HG02943 (cell line): ENCODE data around the gene FBL.
"Not testable (repeated sequence)": the region's sequence is repeated elsewhere in the genome, so short reads cannot be mapped to it uniquely, and the experiment has no call there.

Experiments
- ATAC-seq: cut with Tn5 transposase; IDR thresholded peaks from one replicate; pipeline ENCODE4 v1.9.1; 2021; ENCODE audit warnings: mild to moderate bottlenecking, low read depth, moderate library complexity; ENCODE audit not compliant: unreplicated experiment

The FBL gene

DNA sequence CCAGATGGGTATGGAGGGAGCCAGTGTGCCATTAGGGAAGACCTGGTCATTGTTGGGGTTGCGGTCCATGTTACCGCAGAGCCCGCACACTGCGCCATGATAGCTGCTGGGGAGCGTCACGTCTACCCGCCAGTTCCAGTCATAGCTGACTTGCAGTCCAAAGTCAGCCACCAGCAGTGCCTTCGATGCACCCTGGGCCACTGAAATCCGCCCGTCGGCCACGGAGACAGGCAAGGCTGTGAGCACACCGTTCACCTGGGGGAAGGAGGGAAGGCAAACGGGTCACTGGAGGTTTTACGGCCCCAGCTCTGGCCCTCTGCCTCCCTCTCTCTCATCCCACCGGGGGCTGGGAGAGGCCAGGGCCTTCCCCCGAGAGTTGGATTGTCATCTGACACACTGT lies 31.8 kb upstream of the FBL start:
- not testable (repeated sequence) for ATAC-seq

DNA sequence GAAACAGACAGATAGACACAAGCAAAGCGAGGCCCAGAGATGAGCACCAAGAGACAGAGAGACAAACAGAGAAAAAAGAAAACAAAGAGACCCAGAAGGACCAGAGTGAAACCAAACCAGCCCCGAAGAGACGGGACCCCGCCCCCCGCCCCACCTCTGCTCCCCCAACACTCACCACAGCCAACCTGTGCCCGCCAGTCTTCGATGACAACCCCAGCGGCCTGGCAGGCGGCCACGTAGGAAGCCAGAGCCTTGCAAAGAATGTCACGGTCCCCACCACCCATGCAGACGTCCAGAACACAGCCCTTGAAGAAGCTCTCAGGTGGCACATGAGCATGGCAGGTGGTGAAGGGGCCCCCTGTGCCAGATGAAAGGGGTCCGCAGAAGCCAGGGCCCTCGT lies 31.3 kb upstream of the FBL start:
- not testable (repeated sequence) for ATAC-seq

DNA sequence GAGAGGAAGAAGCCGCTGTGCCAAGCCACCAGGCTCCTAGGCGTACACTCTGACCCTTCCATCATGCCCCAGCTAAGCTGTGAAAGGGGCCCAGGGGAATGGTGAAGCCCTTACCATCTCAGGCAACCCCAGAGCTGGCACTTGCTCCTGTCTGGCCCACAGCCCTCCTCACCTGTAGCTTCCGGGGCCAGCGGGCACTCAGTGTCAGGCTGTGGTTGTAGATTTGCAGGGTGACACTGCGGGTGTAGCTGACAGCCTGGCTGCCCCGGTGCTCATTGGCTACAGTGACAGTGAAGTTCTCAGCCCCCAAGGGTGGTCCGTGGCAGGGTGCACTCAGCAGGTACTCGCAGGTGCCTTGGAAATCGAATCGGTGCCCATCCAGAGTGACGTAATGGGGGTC lies 30.3 kb upstream of the FBL start:
- ATAC-seq = not testable (repeated sequence)

DNA sequence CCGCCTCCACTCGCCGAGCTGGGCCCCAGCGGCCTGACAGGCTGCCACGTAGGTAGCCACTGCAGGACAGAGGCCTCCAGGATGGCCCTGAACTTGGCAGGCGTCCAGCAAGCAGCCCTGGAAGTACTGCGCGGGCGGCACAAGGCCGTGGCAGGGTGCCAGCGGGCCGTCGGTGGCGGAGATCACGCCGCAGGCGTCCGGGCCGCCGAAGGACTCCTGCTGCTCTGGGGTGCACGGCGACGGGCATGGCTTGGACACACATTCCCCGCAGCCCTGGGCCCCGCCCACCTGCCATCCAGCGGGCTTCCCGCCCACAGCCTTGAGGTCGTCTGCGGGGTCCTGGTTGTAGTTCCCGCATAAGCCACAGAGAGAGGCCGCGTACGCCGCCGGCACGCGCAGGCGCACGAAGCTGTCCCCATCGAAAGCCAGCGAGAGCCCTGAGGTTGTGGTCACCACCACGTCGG lies 29.3 kb upstream of the FBL start:
- not testable (repeated sequence) for ATAC-seq

DNA sequence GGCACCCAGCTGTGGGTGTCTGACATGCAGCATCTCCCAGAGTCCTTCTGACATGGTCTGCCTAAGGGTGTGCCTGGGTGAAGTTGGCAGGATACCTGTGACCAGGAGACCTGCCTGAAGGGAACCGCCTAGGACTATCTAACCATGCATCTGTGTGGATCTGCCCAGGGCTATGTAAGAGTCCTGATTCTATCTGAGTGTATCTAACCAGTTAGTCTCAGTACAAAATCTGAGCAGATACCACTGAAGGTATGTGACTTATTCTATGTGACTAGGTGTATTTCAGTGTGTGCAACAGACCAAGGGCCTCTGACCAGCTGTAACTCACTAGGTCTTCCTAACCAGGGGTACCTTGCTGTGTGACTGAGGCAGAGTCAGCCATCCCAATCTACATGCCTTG lies 28.2 kb upstream of the FBL start:
- ATAC-seq = no peak

DNA sequence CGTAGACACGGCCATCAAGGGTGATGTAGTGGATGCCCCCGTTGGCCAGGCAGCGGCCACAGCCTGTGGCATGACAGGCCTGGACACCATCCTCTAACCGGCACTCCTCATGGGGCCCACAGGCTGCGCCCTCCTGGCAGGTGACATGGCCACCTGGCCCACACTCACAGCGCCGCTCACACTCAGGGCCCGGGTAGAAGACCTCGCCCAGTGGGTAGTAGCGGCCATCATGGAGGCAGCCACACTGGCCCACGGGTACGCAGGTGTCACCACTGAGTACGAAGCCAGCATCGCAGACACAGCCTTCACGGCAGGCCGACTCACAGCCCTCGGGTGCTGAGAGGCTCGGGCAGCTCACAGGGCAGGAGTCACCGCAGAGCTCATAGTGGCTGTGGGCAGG lies 27.2 kb upstream of the FBL start:
- ATAC-seq = no peak

DNA sequence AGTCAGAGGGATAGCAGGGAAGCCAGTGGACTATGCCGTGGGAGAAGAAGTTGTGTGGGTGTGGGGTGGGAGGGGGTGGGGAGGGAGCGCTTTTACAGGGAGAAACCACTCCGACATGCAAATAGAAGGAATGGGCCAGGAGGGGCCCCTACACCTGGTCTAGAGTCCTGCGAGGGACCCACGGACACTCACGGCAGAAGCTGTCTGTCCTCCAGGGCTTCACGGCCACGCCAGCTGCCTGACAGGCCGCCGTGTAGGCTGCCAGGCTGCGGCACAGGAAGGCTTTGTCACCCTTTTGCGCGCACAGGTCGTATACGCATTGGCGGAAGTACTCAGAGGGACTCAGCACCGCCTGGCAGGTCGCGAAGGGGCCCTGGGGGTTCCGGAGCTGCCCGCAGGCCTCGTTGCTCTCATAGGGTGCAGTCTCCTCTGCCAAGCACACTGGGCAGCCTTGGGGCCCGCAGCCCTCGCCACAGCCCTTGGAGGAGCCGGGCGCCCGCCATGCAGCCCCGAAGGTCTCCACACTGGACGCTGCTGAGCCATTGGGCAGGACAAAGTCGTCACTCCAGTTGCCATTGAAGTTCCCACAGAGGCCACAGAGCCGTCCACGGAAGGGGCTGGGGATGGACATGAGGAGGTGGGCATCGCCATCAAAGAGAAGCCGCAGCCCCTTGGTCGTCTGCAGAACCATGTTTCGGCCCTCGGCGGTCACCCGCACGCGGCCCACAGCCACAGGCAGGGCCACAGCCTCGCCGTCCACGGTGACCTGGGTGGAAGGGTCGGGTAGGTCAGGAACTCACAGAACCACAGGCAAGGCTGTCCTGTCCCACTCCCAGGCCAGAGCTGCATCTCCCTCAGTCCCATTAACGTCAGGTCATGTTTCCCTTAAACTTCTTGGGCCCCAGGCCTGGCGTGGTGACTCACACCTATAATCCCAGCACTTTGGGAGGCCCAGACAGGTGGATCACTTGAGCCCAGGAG lies 26.0 kb upstream of the FBL start:
- ATAC-seq = no peak

DNA sequence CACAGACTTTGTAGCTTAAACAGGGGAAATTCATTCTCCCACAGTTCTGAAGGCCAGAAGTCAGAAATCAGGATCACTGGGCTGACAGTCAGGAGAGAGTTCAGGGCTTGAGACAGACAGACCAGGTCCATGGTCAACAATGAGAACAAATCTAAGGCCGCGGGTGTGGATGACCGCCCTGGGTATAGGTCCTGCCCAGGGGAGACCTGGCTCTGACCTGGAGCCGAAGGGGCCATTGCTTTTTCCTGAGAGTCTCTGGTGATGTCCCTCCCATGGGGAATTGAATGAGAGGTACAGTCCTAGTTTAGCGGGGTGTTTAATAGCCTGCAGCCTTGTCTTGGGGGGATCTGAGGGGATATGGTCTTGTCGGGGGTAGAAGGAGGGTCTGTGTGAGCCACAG lies 25.2 kb upstream of the FBL start:
- no peak for ATAC-seq

DNA sequence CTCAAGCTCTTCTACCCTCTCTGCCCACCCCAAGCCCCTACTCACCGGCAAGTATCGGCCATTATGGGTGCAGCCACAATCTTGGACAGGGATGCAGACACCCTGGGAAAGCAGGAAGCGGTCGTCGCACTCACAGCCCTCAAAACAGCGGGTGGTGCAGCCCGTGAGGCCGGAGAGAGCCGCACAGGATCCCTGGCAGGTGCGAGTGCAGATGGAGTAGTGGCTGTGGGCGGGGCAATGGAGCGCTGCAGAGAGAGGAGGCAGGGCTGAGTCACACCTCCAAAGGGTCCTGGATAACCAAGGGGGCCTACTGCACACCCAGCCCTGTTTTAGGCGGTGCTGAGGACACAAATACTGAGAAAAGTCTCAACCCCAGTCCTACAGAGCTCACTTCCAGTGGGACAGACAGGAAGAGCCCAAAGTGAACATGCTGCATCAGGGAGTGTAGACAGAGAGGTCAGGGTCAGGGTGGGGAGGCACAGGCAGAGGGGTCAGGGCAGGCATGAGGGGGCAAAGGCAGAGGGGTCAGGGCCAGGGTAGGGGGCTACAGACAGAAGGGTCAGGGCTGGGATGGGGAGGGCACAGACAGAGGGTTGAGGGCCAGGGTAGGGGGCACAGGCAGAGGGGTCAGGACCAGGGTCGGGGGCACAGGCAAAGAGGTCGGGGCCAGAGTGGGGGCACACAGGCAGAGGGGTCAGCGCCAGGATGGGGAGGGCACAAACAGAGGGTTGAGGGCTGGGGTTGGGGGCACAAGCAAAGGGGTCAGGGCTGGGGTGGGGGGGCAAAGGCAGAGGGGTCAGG lies 24.2 kb upstream of the FBL start:
- ATAC-seq = no peak

DNA sequence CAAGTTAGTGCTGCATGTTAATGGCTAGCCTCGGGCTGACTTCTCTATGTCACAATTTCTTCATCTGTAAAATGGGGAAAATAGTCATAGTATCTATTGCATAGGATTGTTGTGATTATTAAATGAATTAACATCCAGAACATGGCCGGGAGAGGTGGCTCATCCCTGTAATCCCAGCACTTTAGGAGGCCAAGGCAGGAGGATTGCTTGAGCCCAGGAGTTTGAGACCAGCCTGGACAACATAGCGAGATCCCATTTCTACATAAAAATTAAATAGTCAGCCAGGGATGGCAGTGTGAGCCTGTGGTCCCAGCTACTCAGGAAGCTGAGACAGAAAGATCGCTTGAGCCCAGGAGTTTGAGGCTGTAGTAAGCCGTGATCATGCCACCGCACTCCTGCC lies 21.8 kb upstream of the FBL start:
- ATAC-seq = no peak

DNA sequence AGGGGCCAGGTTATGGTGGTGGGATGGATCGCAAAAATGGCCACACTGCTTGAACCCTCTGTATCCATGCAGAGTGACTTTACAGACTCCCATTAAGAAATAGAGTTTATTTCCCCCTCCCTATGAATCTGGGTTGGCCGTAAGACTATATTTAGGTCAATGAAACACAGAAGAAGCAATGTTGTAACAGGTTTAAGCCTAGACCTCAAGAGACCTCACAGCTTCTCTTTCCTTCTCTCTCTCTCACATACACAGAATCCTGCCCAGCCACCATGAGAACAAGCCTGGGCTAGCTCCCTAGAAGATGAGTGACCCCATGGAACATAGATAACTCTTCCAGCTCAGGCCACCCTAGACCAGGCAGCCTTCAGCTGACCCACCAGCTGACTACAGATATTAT lies 21.0 kb upstream of the FBL start:
- ATAC-seq = no peak

DNA sequence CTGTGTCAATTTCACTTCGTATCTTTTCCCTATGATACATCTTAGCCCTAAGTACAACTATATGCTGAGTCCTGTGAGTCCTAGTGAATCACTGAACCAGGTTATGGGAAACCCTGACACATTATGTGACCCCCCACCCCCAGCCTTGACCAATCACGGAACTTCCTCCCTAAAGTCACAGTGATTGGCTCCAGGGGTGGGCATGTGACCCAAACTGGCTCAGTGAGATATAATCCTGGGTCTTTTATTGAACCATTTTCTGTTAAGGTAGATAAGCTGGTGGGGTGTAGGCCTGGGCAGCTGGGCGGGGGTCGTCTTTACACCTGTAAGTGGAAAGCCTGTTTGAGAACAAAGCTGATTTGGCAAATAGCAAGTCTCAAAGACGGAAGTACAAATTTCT lies 19.8 kb upstream of the FBL start:
- no peak for ATAC-seq

DNA sequence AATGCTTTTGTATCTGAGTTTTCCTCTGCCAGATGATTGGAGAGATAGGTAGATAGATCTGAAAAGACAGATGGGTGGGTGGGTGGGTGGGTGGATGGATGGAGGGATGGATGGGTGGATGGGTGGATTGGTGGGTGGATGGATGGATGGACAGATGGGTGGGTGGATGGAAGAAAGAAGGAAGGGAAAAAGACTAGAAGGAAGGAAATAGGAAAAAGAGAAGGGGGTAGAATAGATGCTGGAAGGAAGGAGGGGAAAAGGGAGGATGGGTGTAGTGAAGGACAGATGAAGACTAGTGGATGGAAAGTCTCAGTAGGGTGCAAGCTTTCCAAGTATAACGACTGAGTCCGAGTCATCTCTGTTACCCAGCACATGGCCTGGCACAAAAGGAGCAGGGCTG lies 19.0 kb upstream of the FBL start:
- ATAC-seq = no peak

DNA sequence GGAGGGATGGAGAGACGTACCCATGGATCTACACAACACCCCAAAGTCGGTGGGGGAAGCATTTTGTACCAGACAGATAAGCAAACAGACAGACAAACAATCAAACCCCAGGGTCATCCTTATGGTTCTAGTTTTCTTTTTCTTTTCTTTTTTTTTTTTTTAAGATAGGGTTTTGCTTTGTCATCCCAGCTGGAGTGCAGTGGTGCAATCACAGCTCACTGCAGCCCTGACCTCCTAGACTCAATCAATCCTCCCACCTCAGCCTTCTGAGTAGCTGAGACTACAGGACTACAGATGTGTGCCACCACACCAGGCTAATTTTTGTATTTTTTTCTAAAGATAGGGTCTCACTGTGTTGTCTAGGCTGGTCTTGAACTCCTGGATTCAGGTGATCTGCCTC lies 17.9 kb upstream of the FBL start:
- ATAC-seq = no peak

DNA sequence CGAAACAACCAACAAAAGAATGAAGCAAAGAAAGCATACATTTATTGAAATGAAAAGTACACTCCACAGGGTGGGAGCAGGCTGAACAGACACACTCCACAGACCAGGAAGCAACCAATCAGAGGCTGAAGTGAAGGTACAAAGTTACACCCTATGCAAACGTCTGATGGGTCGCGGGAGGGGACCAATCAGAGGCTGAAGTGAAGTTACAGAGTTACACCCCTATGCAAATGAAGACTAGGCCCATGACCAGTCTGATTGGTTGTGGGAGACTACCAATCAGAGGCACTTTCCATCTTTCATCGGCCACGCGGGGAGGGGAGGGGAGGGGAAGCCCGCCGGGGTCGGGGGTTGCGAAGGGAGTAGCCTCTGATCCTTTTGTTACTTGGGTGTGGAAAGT lies 12.4 kb upstream of the FBL start:
- ATAC-seq = no peak

DNA sequence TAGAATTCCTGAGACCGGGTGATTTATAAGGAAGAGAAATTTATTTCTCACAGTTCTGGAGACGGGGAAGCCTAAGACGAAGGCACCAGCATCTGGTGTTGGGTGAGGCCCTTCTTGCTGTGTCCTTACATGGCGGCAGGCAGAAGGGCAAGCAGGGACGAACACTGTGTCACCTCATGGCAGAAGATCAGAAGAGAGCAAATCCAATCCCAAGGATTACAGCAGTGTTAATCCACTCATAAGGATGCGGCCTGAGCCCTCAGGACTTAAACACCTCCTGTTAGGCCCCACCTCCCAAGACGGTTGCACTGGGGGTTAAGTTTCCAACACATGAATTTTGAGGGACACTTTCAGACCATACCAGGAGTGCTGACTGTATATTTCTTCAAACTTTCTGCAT lies 6.7 kb upstream of the FBL start:
- no peak for ATAC-seq

DNA sequence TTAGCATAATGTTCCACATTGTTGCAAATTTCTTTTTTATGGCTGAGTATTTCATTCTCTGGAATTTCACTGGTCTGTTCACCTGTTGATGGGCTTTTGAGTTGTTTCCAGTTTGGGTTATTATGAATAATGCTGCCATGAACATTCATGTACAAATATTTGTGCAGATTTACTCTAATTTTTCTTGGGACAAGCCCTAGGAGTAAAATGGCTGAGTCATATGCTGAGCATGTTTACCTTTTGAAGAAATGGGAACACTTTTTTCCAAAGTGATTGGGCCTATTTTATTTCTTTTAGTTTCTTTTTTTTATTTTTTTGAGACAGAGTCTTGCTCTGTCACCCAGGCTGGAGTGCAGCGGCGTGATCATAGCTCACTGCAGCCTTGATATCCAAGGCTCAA lies 4.7 kb upstream of the FBL start:
- ATAC-seq = no peak

DNA sequence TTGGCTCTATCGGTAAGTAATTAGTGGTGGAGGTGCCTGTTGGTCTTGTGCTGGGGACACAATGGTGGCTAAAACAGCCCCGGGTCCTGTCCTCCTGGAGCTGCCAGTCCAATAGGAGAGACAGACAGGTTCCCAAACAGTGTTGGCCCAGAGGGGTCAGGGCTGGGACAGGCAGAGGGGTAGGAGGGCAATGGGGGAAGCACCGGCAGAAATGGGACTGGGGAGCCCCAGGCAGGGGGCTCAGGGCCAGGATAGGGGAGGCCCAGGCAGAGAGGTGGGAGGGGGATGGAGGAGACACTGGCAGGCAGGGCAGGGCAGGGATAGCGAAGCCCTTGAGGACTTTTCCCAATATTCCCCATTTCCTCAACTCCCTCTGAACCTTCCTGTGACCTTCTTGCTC lies 2.2 kb upstream of the FBL start:
- ATAC-seq = no peak

DNA sequence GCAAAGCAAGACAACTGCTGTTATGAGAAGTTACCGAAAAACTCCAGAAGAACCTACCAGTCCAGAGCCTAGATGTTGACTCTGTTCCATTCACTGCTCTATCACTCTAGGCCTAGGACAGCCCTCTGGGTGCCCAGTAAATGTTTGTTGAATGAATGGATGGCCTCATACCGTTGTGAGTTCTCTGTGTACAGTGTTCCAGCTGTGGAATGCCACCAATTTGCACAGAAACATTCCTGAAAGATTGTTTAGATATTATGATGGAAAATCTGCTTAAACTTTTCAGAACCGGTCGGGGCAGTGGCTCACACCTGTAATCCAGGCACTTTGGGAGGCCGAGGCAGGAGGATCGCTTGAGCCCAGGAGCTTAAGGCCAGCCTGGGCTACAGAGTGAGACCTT lies 1.3 kb upstream of the FBL start:
- no peak for ATAC-seq

DNA sequence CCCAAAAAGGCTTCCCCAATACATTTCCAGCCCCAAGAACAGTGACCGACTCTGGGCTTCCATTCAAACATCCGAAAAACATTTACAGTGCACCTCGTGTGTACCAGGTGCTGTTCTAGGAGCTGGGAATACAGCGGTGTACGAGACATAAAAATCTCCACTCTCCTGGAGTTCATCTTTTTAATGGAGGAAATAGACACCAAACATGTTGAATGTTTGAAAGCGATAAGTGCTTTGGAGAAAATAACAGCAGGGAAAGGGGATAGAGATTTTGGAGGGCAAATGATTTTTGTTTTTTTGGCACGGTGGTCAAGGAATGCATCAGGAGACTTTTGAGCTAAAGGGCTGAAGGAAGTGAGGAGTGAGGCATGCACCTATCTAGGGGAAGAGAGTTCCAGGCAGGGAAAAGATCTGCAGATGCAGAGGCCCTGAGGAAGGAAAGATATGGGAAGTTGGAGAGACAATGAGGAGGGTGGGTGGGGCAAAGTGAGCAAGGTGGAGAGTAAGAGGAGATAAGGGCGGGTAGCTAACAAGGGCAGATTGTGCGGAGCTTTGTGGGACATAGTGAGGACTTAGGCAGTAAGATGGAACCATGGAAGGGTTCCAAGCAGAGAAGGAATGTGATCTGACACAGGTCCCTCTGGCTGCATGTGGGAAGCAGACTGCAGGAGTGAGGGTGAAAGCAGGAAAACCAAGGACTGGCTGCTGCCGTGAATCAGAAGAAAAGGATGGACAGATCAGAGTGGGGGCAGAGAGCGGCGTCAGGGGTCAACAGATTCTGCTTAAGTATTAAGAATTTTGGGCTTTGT lies 703 bp upstream of the FBL start:
- ATAC-seq = no peak

DNA sequence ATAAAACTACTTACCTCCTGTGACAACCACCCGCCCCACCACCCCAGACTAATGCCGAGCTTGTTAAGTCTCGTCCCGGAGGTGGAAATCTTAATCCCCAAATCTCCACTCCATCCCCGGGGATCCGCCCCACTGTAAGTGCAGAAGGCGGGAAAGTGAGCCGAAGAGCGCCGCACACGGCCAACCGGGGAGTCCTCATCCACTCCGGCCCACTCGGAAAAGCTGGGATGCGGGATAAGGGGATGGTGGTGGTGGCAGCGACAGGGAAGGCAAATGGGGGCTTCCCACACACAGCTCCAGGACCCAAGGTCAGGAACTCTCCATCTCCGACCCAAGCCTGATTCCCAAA lies 621 bp downstream of the FBL start:
- no peak for ATAC-seq
